Rectal smooth muscle tissue (tissue), 1 donor: ENCODE measurements around the gene LRP10.
A peak's percentile ranks its signal among the peaks of the same experiment; 100 is the strongest.
"Not testable (repeated sequence)": the region's sequence is repeated elsewhere in the genome, so short reads cannot be mapped to it uniquely, and the experiment has no call there.

ENCODE experiments used
- H3K27ac ChIP-seq: one replicate; pipeline ENCODE4 v1.7.0; 2013; ENCODE audit warnings: low read depth, low read length, inconsistent platforms
- H3K27me3 ChIP-seq: one replicate; pipeline ENCODE4 v1.7.0; 2013; ENCODE audit warnings: low read length; ENCODE audit not compliant: control insufficient read depth, insufficient read depth
- H3K36me3 ChIP-seq: one replicate; pipeline ENCODE4 v1.7.0; 2013; ENCODE audit warnings: low read length; ENCODE audit not compliant: control insufficient read depth, insufficient read depth
- H3K4me1 ChIP-seq: one replicate; pipeline ENCODE4 v1.7.0; 2013; ENCODE audit warnings: low read length; ENCODE audit not compliant: control insufficient read depth, insufficient read depth
- H3K4me3 ChIP-seq: one replicate; pipeline ENCODE4 v1.7.0; 2013; ENCODE audit warnings: low read length
- H3K9ac ChIP-seq: one replicate; pipeline ENCODE4 v1.7.0; 2013; ENCODE audit warnings: low read length

LRP10 gene, protein sequence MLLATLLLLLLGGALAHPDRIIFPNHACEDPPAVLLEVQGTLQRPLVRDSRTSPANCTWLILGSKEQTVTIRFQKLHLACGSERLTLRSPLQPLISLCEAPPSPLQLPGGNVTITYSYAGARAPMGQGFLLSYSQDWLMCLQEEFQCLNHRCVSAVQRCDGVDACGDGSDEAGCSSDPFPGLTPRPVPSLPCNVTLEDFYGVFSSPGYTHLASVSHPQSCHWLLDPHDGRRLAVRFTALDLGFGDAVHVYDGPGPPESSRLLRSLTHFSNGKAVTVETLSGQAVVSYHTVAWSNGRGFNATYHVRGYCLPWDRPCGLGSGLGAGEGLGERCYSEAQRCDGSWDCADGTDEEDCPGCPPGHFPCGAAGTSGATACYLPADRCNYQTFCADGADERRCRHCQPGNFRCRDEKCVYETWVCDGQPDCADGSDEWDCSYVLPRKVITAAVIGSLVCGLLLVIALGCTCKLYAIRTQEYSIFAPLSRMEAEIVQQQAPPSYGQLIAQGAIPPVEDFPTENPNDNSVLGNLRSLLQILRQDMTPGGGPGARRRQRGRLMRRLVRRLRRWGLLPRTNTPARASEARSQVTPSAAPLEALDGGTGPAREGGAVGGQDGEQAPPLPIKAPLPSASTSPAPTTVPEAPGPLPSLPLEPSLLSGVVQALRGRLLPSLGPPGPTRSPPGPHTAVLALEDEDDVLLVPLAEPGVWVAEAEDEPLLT

DNA sequence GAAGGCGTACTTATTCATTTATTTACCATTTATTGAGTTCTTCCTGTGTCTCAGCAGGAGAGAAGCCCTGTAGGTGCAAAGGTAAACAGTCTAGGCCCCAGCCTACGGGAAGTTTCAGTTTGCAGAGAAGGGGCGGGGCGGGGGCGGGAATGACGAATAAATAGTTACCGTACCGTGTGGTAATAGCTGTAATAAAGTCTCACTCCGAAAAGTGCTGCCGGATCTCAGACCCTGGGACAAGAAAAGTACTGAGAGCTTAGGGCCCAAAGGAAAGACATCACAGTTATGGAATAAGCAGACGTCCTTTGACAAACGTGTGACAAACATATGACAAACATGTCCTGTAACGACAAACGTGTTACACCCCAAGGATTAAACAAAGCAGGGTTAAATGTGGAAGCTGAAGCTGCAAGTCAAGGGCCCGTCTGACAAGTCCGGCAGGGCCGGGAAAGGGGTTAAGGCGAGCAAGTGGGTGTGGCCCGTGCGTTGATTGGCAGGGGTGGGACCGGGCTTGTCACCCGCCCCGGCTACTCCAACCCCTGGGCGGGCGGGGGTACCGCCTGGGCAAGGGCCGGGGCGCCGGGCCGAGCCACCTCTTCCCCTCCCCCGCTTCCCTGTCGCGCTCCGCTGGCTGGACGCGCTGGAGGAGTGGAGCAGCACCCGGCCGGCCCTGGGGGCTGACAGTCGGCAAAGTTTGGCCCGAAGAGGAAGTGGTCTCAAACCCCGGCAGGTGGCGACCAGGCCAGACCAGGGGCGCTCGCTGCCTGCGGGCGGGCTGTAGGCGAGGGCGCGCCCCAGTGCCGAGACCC lies at the start of gene LRP10:
TSS of gene LRP10 (plus strand) at position 517 of the 809 bp plus-strand sequence. CDS start 564 bp downstream, outside the sequence.
- peaks cover 22% of the 10 kb centered on the region for H3K36me3 ChIP-seq
- peak within 1 kb of the TSS; percentile 94 for H3K9ac ChIP-seq
- no peaks in the 10 kb centered on the region for H3K27me3 ChIP-seq
- H3K4me3 ChIP-seq, result peak within 1 kb of the TSS; percentile 81
- peaks cover 12% of the 10 kb centered on the region for H3K4me1 ChIP-seq
- H3K27ac ChIP-seq, result peak within 1 kb of the TSS; percentile 99

DNA sequence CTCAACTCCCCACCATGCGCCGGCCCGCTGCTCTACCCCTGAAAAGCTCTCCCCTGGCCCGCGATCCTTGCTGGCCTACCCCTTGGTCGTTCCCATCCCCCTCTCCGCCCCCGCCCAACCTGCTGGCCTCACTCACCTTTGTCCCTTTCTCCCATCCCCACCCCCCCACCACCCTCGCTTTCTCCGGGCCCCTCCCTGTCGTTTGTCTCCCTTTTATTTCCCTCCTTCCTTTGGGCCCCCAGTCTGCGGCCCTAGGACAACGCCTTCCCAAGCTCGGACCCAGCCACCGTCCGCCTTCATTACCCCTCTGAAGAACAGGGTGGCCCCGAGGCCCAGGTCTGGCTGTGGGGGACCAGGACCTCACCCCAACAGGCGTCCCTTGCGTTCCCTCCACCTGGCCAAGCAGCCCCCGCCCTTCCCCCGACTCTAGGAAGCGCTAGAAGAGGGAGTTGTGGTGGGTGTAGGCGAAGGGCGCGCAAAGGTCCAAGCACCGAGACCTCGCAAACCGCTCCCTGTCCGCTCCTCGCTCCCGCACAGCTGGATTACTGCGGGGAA lies 49.4 kb upstream of the LRP10 start:
- peaks cover 8% of the 10 kb centered on the region for H3K4me1 ChIP-seq
- H3K27ac ChIP-seq, result peak overlapping the region; percentile 57
- no peaks in the 10 kb centered on the region for H3K36me3 ChIP-seq
- no peaks in the 10 kb centered on the region for H3K27me3 ChIP-seq
- peak overlapping the region; percentile 55 for H3K9ac ChIP-seq
- H3K4me3 ChIP-seq, result peak overlapping the region; percentile 58

DNA sequence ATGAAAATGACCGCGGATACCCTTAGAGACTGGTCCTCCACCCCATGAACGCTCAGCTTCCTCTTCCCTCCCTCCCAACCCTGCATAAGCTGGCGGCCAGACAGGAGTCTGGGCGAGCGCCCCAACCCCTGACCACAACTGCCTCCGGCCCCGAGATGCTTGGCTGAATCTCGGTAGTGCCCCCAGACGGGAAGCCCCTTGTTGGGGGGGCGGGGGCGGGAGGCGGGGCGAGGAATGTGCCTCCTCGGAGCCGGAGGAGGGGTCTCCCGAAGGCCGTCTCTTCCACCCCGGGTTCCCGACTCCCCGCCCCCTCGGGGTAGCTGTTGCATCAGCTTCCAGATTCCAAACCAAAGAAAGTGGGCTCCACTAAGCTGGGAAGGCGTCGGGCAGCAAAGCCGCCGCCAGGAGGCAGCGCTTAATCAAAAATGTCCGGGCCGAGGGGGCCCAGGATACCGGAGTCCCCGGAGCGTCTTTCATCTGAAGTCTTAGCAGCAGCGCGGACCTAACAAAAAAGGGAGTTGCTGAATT lies 48.9 kb upstream of the LRP10 start:
- Histone ChIP-seq H3K27ac (no peak overlapping the region), H3K27me3 (no peaks in the 10 kb centered on the region), H3K4me3 (peak overlapping the region; percentile 58), H3K9ac (no peak overlapping the region), H3K4me1 (peaks cover 8% of the 10 kb centered on the region), H3K36me3 (no peaks in the 10 kb centered on the region)

DNA sequence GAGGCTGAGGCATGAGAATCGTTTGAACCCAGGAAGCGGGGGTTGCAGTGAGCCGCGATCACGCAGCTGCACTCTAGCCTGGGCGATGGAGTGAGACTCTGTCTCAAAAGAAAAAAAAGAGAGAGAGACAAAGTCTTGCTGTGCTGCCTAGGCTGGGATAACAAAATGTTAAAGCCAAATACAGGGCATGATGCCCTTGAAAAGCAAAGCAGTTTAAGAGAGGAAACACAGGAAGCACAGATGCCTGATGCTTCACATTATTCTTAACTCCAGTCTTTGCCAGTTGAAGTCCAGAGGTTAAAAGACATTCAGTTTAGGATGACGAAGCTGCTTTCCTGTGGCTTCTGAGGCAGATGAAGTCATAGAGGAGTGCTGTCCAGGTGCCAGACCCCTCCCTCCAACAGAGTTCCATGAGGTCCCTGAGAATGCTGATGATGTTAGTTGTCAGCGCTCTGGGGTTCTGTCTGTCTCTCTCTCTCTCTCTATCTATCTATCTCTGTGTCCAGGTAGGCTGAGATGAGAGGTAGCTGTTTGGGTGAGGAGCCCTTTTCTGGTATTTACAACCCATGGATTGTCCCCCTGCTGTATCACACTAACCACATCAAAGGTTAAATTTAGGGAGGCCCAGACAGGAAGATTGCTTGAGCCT lies 46.7 kb upstream of the LRP10 start:
- Histone ChIP-seq H3K36me3 (no peaks in the 10 kb centered on the region), H3K27me3 (no peaks in the 10 kb centered on the region), H3K4me1 (peaks cover 10% of the 10 kb centered on the region), H3K4me3 (no peak overlapping the region), H3K27ac (no peak overlapping the region), H3K9ac (no peak overlapping the region)

DNA sequence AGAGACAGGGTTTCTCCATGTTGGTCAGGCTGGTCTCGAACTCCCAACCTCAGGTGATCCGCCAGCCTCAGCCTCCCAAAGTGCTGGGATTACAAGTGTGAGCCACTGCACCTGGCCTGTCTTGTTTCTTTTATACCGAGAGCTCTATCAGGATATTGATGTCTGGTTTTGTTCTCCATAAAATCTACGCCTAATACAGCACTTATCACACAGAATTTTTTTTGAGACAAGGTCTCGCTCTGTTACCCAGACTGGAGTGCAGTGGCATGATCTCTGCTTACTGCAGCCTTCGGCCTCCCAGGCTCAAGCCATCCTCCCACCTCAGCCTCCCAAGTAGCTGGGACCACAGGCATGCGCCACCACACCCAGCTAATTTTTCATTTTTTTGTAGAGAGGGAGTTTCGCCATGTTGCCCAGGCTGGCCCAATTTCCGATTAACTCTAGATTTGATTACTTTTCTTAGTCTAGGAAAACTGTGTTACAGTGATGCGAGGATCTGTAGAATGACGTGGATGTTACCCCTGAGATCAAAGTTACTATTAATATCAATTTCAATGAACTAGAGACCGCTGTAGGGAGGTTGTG lies 42.4 kb upstream of the LRP10 start:
- not testable (repeated sequence) for H3K4me1 ChIP-seq, H3K27me3 ChIP-seq, H3K36me3 ChIP-seq
- peak overlapping the region; percentile 16 for H3K9ac ChIP-seq
- peak overlapping the region; percentile 68 for H3K27ac ChIP-seq
- peak overlapping the region; percentile 98 for H3K4me3 ChIP-seq

DNA sequence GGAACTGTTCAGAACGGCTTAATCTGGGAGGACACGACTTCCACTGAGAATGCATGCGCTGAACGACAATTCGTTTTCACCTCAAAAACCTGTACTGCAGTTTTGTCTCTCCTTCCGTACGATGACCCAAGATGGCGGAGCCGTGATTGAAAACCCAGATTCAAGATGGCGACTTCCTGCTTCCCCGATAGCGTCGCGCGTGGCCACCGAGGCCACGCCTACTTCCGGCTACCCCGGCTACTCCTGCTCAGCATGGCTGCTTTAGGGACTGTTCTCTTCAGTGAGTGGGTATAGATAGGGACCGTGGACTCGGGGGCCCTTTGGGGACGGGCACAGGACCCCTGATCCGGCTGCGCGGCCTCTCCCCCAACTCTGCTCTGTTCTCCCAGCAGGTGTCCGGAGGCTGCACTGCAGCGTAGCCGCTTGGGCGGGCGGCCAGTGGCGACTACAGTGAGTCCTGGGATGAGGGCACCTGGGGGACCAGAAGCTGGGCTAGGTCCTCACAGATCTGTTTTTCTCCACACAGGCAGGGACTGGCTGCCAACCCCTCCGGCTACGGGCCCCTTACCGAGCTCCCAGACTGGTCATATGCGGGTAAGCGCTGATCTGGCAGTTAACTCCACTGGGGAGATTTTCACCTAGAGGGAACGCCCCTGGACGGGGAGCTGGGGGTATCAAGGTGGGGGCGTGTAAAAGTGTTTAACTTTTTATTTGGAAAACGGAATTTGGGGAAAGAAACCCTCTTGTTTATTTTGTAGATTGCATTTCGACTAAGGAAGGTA lies 41.7 kb upstream of the LRP10 start, which contains the start of gene MRPL52:
TSS of gene MRPL52 (plus strand) at position 227 of the 782 bp plus-strand sequence. CDS start at position 253, 26 bp downstream.
- H3K4me3 ChIP-seq, result peak within 1 kb of the TSS; percentile 98
- H3K4me1 ChIP-seq, result peaks cover 3% of the 10 kb centered on the region

DNA sequence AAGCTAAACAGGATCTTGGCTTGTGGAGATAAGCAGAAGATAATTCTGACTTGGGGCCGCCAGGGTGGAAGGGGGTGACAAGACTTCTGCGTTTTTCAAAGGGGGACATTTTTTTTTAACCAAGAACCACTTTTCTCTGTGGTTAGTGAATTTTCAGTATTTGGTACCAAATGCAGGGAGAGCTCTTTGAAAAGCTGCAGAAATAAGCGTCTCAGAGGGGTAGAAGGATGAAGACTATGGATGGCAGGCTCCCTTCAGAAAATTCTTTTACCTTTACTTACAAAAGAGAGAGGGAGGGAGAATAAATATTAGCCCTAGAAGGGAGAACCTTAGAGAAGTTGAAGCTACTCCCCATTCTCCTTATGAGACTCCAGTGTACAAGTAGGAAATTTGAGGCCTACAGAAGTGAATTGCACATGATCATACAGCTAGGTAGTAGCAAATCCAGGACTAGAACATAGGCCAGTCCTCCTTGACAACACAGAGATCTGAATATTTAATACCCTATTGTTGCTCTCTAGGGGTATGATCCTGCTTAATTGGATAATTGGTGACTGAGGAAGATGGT lies 41.0 kb upstream of the LRP10 start:
- no peak overlapping the region for H3K27ac ChIP-seq
- H3K9ac ChIP-seq, result peak overlapping the region; percentile 86
- peaks cover 2% of the 10 kb centered on the region for H3K4me1 ChIP-seq
- H3K36me3 ChIP-seq, result peaks cover 7% of the 10 kb centered on the region
- H3K27me3 ChIP-seq, result no peaks in the 10 kb centered on the region
- H3K4me3 ChIP-seq, result peak overlapping the region; percentile 98

More for the DNA sequence above, 41.7 kb upstream of the LRP10 start, which contains the start of gene MRPL52:
- Histone ChIP-seq H3K36me3 (peaks cover 7% of the 10 kb centered on the region), H3K27me3 (no peaks in the 10 kb centered on the region), H3K9ac (peak within 1 kb of the TSS; percentile 86), H3K27ac (peak within 1 kb of the TSS; percentile 68)

DNA sequence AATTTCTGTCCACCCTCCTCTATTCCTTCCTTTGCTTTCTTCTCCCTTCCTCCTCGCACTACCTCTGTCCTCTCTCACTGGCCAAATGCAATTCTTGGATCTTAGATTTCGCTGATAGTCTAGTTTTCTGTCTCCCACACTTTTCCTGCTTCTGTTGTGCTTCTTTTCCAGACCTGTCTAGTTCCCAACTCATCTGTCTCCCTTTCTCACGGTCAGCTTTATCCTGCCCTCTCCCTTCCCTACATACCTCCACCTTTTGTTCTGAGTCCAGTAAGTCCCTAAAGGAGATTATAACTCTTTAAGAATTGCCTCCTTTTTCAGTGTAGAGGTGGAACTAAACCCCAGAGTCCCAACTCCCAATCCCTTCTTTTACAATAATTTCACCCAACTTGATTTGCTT lies 36.0 kb upstream of the LRP10 start:
- no peak overlapping the region for H3K4me3 ChIP-seq
- H3K9ac ChIP-seq, result no peak overlapping the region
- peak overlapping the region; percentile 96 for H3K27ac ChIP-seq
- peaks cover 7% of the 10 kb centered on the region for H3K36me3 ChIP-seq
- H3K4me1 ChIP-seq, result peaks cover 15% of the 10 kb centered on the region
- H3K27me3 ChIP-seq, result no peaks in the 10 kb centered on the region

DNA sequence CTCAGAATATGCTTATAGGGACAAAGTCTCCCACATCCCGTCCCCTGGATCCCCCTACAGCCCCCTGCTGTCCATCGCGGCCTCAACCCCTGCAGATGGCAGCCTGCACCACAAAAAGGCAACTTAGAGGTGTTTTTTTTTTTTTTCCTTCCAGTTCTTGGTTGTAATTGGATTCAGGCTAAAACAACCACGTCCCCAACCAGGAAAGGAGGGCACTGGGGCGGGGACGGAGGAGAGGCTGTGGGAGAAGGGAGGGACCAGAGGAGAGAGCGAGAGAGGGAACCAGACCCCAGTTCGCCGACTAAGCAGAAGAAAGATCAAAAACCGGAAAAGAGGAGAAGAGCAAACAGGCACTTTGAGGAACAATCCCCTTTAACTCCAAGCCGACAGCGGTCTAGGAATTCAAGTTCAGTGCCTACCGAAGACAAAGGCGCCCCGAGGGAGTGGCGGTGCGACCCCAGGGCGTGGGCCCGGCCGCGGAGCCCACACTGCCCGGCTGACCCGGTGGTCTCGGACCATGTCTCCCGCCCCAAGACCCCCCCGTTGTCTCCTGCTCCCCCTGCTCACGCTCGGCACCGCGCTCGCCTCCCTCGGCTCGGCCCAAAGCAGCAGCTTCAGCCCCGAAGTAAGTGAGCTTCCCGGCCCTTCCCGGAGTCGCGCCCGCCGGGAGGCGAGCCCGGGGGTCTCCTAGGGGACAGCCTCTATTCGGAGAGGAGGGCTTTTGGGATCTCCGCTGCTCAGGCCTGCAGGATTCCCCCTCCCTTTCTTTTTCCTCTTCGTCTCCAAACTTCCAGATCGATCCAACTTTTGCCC lies 35.0 kb upstream of the LRP10 start, which contains the start of gene MMP14:
TSS of gene MMP14 (plus strand) at position 285 of the 813 bp plus-strand sequence. CDS start at position 518, 233 bp downstream.
- peak within 1 kb of the TSS; percentile 91 for H3K9ac ChIP-seq
- peaks cover 15% of the 10 kb centered on the region for H3K4me1 ChIP-seq
- peak within 1 kb of the TSS; percentile 96 for H3K27ac ChIP-seq
- no peaks in the 10 kb centered on the region for H3K27me3 ChIP-seq
- H3K4me3 ChIP-seq, result peak within 1 kb of the TSS; percentile 94
- H3K36me3 ChIP-seq, result peaks cover 10% of the 10 kb centered on the region
